Activated CD8-positive, alpha-beta memory T cell treated with anti-CD3 and anti-CD28 coated beads for 24 hours (primary cell): Measurements from ENCODE around the gene PI4K2B.
"Not testable (repeated sequence)": the region's sequence is repeated elsewhere in the genome, so short reads cannot be mapped to it uniquely, and the experiment has no call there.

Experiments used
- DNase-seq: peaks from one replicate; pipeline ENCODE4 v3.0.0-alpha.2; 2020

PI4K2B gene

GRCh38 chr4:25308306-25308705 lies 74.5 kb downstream of the PI4K2B start:
- DNase-seq = no peak

- no peak for DNase-seq
Observed at GRCh38 chr4:25308761-25309160, 74.9 kb downstream of the PI4K2B start.

GRCh38 chr4:25310066-25310802 lies 76.4 kb downstream of the PI4K2B start:
- no peak for DNase-seq

- no peak for DNase-seq
Observed at GRCh38 chr4:25310803-25311166, 77.0 kb downstream of the PI4K2B start.

DNA sequence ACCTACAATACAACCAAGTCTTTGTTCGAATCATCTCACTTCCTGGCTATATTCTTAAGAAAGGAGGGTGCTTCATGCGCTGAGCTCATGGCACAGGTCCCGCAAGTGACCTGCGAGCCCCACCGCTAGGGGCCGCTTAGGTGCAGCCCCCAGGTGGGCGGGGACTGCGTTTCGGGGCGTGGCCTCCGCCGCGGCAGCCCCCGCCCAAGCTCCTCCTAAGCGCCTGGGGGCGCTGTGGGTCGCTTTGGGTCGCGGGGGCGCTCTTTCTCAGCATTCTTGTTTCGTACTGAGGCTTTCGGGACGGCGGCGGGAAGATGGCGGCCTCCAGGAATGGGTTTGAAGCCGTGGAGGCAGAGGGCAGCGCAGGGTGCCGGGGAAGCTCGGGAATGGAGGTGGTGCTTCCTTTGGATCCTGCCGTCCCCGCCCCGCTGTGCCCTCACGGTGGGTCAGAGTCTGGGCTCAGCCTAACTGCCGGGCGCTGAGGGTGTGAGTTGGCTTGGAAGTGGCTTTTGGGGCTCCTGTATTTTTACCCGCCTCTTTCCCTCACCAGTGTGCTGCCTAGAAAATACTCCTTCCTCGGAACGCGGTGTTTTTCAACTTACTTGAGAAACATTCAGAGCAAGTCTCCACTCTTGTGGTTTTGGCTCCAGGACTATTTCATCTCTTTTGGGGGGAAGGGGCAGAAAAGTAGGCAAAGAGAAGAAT lies 78.8 kb downstream of the PI4K2B start, which contains the start of gene ZCCHC4:
TSS of gene ZCCHC4 (plus strand) at position 279 of the 705 bp plus-strand sequence. CDS start at position 315, 36 bp downstream.
- DNase-seq = peak; percentile 96

- no peak for DNase-seq
Observed at GRCh38 chr4:25313201-25313895, 79.5 kb downstream of the PI4K2B start.

DNA sequence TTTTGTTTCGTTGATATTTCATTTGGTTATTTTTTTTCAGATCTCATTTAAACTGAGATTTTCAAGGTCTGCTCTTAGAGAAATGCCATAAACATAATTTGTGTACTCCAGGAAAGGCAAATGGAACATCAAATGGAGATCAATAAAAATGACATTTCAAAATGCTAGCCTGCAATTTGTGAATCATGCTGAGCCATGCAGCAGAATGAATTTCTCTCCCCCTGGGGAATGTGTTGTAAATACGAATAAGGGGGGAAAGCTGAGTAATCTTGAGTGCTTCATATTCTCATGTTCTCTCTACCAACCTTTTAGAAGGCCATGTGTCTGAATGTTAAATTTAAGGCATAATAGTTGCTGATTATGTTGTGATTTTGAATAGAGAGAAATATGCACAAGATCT lies 86.5 kb downstream of the PI4K2B start:
- no peak for DNase-seq

GRCh38 chr4:25320773-25321172 lies 86.9 kb downstream of the PI4K2B start:
- no peak for DNase-seq

- no peak for DNase-seq
Observed at GRCh38 chr4:25321703-25322102, 87.9 kb downstream of the PI4K2B start.

GRCh38 chr4:25328463-25328862 lies 94.6 kb downstream of the PI4K2B start:
- DNase-seq = not testable (repeated sequence)
